K562 (cell line): ENCODE results near the gene UMODL1.

Experiments used
- CTCF ChIP-seq, 3 experiments: IDR thresholded peaks in 2 of 3; conservative IDR thresholded peaks in 1 of 3; 2 replicates each; pipeline ENCODE4 v1.5.1; 2011 to 2012; ENCODE audit warnings: low read length in 3 of 3, mild to moderate bottlenecking in 3 of 3, control low read depth in 2 of 3, improper control_type of control experiment in 1 of 3, inconsistent platforms in 1 of 3, low read depth in 1 of 3, mixed read lengths in 1 of 3, moderate library complexity in 1 of 3; ENCODE audit not compliant: insufficient read depth in 2 of 3
- EGR1 ChIP-seq: fragments of 450-650 bp; conservative IDR thresholded peaks from 2 replicates; pipeline ENCODE4 v1.6.1; 2017; ENCODE audit warnings: mild to moderate bottlenecking
- EP300 ChIP-seq: IDR thresholded peaks from 2 replicates; pipeline ENCODE4 v1.6.1; 2012; ENCODE audit warnings: low read length, improper control_type of control experiment
- FOXA3 ChIP-seq, 2 experiments: fragments of 450-650 bp in 1 of 2; sonication (generic) in 1 of 2; formaldehyde crosslinking; IDR thresholded peaks in 1 of 2; conservative IDR thresholded peaks in 1 of 2; 2 replicates each; pipeline versions ENCODE4 v1.4.0 to v1.8.0; 2020 to 2022; ENCODE audit warnings: mild to moderate bottlenecking in 2 of 2, missing genetic modification reagents in 1 of 2
- POLR2AphosphoS5 ChIP-seq: IDR thresholded peaks from 2 replicates; pipeline ENCODE4 v1.6.1; 2011; ENCODE audit warnings: mild to moderate bottlenecking, low read depth, low read length, moderate library complexity; ENCODE audit not compliant: control insufficient read depth, insufficient read depth
- RBBP5 ChIP-seq: fragments of 200-600 bp; sonication (generic); IDR thresholded peaks from 2 replicates; pipeline ENCODE4 v1.6.1; 2012; ENCODE audit warnings: borderline replicate concordance, mild to moderate bottlenecking, low read length, control low read depth, inconsistent platforms; ENCODE audit not compliant: insufficient read depth, poor library complexity, severe bottlenecking
- SREBF2 ChIP-seq: sonication (generic); formaldehyde crosslinking; IDR thresholded peaks from 2 replicates; pipeline ENCODE4 v1.4.0; 2020; ENCODE audit warnings: mild to moderate bottlenecking, missing genetic modification reagents
- TCF3 ChIP-seq: sonication (generic); formaldehyde crosslinking; IDR thresholded peaks from 2 replicates; pipeline ENCODE4 v1.4.0; 2020; ENCODE audit warnings: mild to moderate bottlenecking, missing genetic modification reagents
- YY1 ChIP-seq, 3 experiments: IDR thresholded peaks; 2 replicates each; pipeline ENCODE4 v1.6.1; 2011; ENCODE audit warnings: low read length in 2 of 3, mild to moderate bottlenecking in 2 of 3, moderate library complexity in 2 of 3, borderline replicate concordance in 1 of 3, control low read depth in 1 of 3, low read depth in 1 of 3; ENCODE audit not compliant: insufficient read depth in 3 of 3, insufficient replicate concordance in 2 of 3, control insufficient read depth in 1 of 3, insufficient read length in 1 of 3; ENCODE audit errors: extremely low read depth in 1 of 3
- ZNF143 ChIP-seq: sonication (generic); formaldehyde crosslinking; IDR thresholded peaks from 2 replicates; pipeline ENCODE4 v1.9.0; 2022; ENCODE audit warnings: mild to moderate bottlenecking, missing genetic modification reagents
- ZNF431 ChIP-seq: sonication (generic); formaldehyde crosslinking; IDR thresholded peaks from 2 replicates; pipeline ENCODE4 v1.8.0; 2022; ENCODE audit warnings: mild to moderate bottlenecking, missing genetic modification reagents

GRCh38 chr21:42043961-42044360 is 27.2 kb upstream of the UMODL1 start:
- no peak for TF ChIP-seq EGR1
- TF ChIP-seq FOXA3 (CRISPR knock-in tag; conservative IDR thresholded peaks at IDR 0.05 in 1 of 2, IDR thresholded peaks at IDR 0.05 in 1 of 2) = no peak
- TF ChIP-seq TCF3 = no peak
- no peak for TF ChIP-seq POLR2AphosphoS5
- no peak for TF ChIP-seq RBBP5
- TF ChIP-seq YY1 (IDR thresholded peaks at IDR 0.05; ENCODE audit: borderline replicate concordance in 1 of 3, control insufficient read depth in 1 of 3, extremely low read depth in 1 of 3, insufficient read depth in 3 of 3, insufficient read length in 1 of 3, insufficient replicate concordance in 2 of 3, low read depth in 1 of 3, low read length in 2 of 3) = no peak
- TF ChIP-seq ZNF143 (CRISPR knock-in tag) = no peak
- TF ChIP-seq CTCF (IDR thresholded peaks at IDR 0.05 in 2 of 3, conservative IDR thresholded peaks at IDR 0.05 in 1 of 3; ENCODE audit: insufficient read depth in 2 of 3, low read depth in 1 of 3, low read length in 3 of 3) = no peak
- no peak for TF ChIP-seq SREBF2
- TF ChIP-seq ZNF431 = no peak
- no peak for TF ChIP-seq EP300
